Subcutaneous abdominal adipose tissue (tissue), 5 donors: ENCODE results near the gene SDF2L1.
A peak's percentile ranks its signal among the peaks of the same experiment; 100 is the strongest.

Experiments
- H3K27ac ChIP-seq: one replicate; pipeline ENCODE4 v1.7.0; 2013; ENCODE audit warnings: low read depth, mild to moderate bottlenecking, inconsistent platforms, low read length, moderate library complexity
- H3K27me3 ChIP-seq, 5 donors: one replicate each; pipeline ENCODE4 v1.7.0; 2013; ENCODE audit warnings: low read length in 5 of 5, inconsistent platforms in 1 of 5; ENCODE audit not compliant: control insufficient read depth in 5 of 5, insufficient read depth in 4 of 5
- H3K36me3 ChIP-seq, 5 donors: one replicate each; pipeline ENCODE4 v1.7.0; 2013; ENCODE audit warnings: low read length in 5 of 5; ENCODE audit not compliant: control insufficient read depth in 5 of 5, insufficient read depth in 5 of 5
- H3K4me1 ChIP-seq, 5 donors: one replicate each; pipeline ENCODE4 v1.7.0; 2013; ENCODE audit warnings: low read length in 5 of 5, mild to moderate bottlenecking in 3 of 5, moderate library complexity in 1 of 5; ENCODE audit not compliant: control insufficient read depth in 5 of 5, insufficient read depth in 5 of 5
- H3K4me3 ChIP-seq, 5 donors: one replicate each; pipeline ENCODE4 v1.7.0; 2013; ENCODE audit warnings: low read length in 5 of 5, low read depth in 1 of 5
- H3K9ac ChIP-seq, 5 donors: one replicate each; pipeline ENCODE4 v1.7.0; 2013; ENCODE audit warnings: low read length in 5 of 5, mild to moderate bottlenecking in 4 of 5, moderate library complexity in 3 of 5
- H3K9me3 ChIP-seq, 5 donors: one replicate each; pipeline ENCODE4 v1.7.0; 2013; ENCODE audit warnings: low read length in 5 of 5; ENCODE audit not compliant: control insufficient read depth in 5 of 5
- donor health status: healthy.
- donor health status: healthy.
- donor health status: healthy.
- donor health status: healthy.
- donor health status: healthy.

Gene SDF2L1

GRCh38 chr22:21650280-21650679, 8.2 kb downstream of the SDF2L1 start:
- H3K9me3 ChIP-seq, result no peaks in the 10 kb centered on the region
- H3K27me3 ChIP-seq, result peaks cover 0 to 3% (median 0%) of the 10 kb centered on the region in 5 donors
- no peak overlapping the region for H3K9ac ChIP-seq
- H3K4me1 ChIP-seq, result peaks cover 0 to 27% (median 17%) of the 10 kb centered on the region in 5 donors
- no peak overlapping the region for H3K27ac ChIP-seq
- H3K36me3 ChIP-seq, result no peaks in the 10 kb centered on the region
- no peak overlapping the region for H3K4me3 ChIP-seq

GRCh38 chr22:21650823-21651520, 8.9 kb downstream of the SDF2L1 start:
- H3K27me3 ChIP-seq, result peaks cover 0 to 3% (median 0%) of the 10 kb centered on the region in 5 donors
- H3K27ac ChIP-seq, result no peak overlapping the region
- H3K4me1 ChIP-seq, result peaks cover 0 to 27% (median 17%) of the 10 kb centered on the region in 5 donors
- H3K36me3 ChIP-seq, result no peaks in the 10 kb centered on the region
- peak overlapping the region in 3 of 5 donors; percentile 59 to 75 (median 70) for H3K9ac ChIP-seq
- H3K4me3 ChIP-seq, result peak overlapping the region; percentile 45 to 73 (median 66)
- H3K9me3 ChIP-seq, result no peaks in the 10 kb centered on the region

DNA sequence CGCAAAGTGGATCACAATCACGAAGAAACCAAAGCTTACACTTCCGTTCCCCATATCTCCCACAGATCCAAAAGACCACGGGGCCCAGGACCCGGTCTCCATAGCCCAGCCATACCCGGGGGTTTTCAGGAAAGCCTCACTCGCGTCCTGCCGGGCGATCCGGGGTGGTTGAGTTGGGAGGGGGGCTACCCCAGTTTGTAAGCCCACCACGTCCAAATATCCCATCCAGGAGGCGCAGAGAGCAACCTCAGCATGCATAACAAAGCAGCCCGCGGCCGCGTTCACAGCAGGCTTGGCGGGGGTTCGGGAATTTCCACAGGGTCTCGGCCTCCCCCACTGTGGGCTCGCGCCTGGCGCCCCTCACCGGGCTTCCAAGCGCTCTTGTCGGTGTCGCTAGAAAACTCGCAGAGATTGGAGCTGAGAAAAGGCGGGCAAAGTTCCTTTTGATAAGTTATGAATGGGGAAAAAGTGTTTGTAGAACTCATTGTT, 9.5 kb downstream of the SDF2L1 start:
- Histone ChIP-seq H3K36me3 (no peaks in the 10 kb centered on the region), H3K4me3 (peak overlapping the region; percentile 45 to 73 (median 66)), H3K9ac (peak overlapping the region in 4 of 5 donors; percentile 2 to 75 (median 64)), H3K9me3 (no peaks in the 10 kb centered on the region), H3K27me3 (peaks cover 0 to 4% (median 1%) of the 10 kb centered on the region in 5 donors), H3K27ac (no peak overlapping the region), H3K4me1 (peaks cover 0 to 25% (median 17%) of the 10 kb centered on the region in 5 donors)

DNA sequence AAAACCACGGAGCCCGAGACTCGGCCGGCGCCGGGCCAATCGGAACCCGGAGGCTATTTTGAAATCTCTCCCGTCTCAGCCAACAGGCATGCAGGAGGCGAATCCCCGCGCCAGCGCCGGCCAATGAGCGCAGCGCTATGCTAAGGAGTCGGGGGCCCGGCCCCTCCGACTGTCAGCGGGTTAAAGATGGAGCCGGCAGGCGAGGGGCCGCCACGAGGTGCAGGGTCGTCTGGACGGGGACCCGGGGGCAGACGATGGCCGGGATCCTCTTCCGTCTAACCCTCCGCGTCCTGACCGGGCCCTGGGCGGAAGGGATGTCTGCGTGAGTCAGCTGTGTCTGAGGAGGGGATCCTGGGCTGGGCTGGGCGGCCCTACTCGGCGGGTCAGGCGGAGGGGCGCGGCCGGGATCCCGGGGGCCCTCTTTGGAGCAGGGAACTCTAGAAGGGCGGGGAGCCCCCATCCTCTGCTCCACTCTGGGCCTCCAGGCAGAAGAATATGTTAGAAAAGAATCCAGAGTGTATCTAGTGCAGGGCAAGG, 10.0 kb downstream of the SDF2L1 start:
- no peaks in the 10 kb centered on the region for H3K9me3 ChIP-seq
- H3K27ac ChIP-seq, result no peak overlapping the region
- peak overlapping the region in 4 of 5 donors; percentile 60 to 73 (median 68) for H3K4me3 ChIP-seq
- peaks cover 0 to 9% (median 4%) of the 10 kb centered on the region in 5 donors for H3K27me3 ChIP-seq
- peaks cover 0 to 23% (median 17%) of the 10 kb centered on the region in 5 donors for H3K4me1 ChIP-seq
- no peaks in the 10 kb centered on the region for H3K36me3 ChIP-seq
- peak overlapping the region in 3 of 5 donors; percentile 59 to 75 (median 70) for H3K9ac ChIP-seq

DNA sequence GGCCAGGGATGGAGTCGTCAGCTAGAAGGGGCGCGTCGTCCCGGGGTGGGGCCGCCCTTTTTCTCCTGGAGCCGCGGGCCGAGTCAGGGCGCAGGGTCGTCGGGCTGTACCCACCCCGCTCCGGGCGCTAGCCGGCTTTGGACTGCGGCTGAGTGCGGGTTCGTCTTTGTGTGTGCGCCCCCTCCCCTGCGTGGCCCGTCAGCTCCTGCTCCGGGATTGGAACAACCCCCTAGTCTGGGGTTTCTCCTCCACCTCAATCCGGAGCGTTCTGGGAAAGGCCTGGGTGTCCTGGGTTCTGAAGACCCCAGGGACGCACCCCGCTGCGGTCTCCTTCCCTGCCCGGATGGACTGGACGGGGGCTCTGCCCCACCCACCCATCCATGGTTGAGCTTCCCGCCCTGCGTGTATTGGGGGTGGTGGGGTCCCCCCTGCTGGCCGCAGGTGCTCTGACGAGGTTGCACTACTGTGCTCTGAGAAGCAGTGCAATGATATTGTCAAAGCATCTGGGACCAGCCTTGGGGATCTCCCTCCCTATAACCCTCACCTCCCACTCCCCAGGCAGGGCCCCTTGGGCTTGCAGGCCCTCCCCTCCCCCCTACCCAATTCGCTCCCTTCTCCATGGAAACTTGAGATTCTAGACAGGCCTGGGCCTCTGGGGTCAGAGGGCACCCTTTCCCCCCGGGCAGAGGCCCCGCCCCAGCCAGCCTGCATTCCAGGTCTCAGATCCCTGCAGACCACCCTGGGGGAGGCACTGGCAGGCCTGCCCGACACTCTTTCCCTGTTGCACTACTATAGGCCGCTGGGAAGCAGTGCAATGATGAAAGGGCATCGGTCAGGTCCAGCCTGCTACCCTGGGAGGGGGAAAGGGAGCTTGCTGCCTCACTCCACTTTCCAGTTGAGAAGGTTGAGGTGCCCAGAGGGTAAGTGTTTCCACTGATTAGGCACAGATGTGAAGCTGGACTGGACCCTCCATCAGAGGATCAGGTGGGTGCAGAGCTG, 10.7 kb downstream of the SDF2L1 start:
- Histone ChIP-seq H3K27ac (no peak overlapping the region), H3K4me3 (peak overlapping the region in 4 of 5 donors; percentile 60 to 73 (median 68)), H3K36me3 (no peaks in the 10 kb centered on the region), H3K27me3 (peaks cover 0 to 10% (median 4%) of the 10 kb centered on the region in 5 donors), H3K9ac (peak overlapping the region in 1 of 5 donors; percentile 75), H3K9me3 (no peaks in the 10 kb centered on the region), H3K4me1 (peaks cover 0 to 31% (median 22%) of the 10 kb centered on the region in 5 donors)

DNA sequence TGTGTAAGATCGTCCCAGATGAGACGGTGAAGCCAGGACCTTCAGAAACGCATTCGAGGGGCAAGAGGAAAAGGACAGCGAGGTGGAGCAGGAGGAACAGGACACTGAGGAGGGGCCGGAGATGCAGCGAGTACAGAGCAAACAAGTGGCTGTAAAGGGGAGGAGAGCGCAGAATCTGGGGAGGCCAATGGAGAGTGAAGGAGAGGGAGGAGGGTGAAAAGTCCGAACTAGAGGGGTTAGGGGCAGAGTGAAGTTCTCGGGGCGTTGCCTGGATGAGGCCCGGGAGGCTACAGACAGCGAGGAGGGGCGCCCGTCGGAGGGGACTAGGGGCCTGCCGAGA, 14.9 kb downstream of the SDF2L1 start:
- Histone ChIP-seq H3K9me3 (no peaks in the 10 kb centered on the region), H3K4me3 (peak overlapping the region in 4 of 5 donors; percentile 54 to 73 (median 64)), H3K4me1 (peaks cover 0 to 24% (median 16%) of the 10 kb centered on the region in 5 donors), H3K9ac (no peak overlapping the region), H3K27ac (no peak overlapping the region), H3K36me3 (no peaks in the 10 kb centered on the region), H3K27me3 (peaks cover 0 to 13% (median 8%) of the 10 kb centered on the region in 5 donors)

GRCh38 chr22:21657360-21658032, 15.4 kb downstream of the SDF2L1 start:
- peak overlapping the region in 3 of 5 donors; percentile 37 to 64 (median 39) for H3K9ac ChIP-seq
- no peaks in the 10 kb centered on the region for H3K36me3 ChIP-seq
- H3K9me3 ChIP-seq, result no peaks in the 10 kb centered on the region
- peak overlapping the region in 4 of 5 donors; percentile 54 to 73 (median 64) for H3K4me3 ChIP-seq
- H3K27me3 ChIP-seq, result peaks cover 0 to 13% (median 8%) of the 10 kb centered on the region in 5 donors
- no peak overlapping the region for H3K27ac ChIP-seq
- H3K4me1 ChIP-seq, result peaks cover 0 to 19% (median 11%) of the 10 kb centered on the region in 5 donors

GRCh38 chr22:21659864-21660525, 17.9 kb downstream of the SDF2L1 start:
- H3K27ac ChIP-seq, result no peak overlapping the region

DNA sequence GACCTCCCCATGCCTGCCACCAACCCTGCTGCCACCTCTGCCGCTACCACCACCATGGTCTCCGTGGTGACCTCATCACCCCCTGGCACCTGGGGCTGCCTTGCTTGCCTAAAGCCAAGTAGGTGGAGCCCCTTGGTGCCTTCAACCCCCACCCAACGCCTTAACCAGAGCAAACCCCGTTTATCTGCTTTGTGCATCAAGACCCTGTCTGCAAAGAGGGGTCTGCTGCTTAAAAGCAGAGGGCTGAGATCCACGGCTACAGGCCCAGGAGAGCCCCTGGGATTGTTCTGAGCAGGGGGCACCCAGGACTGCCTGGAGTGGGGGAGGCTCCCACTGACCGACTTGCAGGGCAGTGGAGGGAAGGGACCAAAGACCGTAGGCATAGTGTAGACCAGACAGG, 18.8 kb downstream of the SDF2L1 start:
- Histone ChIP-seq H3K36me3 (no peaks in the 10 kb centered on the region), H3K27ac (no peak overlapping the region), H3K4me3 (no peak overlapping the region), H3K4me1 (peaks cover 0 to 20% (median 14%) of the 10 kb centered on the region in 5 donors), H3K9me3 (no peaks in the 10 kb centered on the region), H3K9ac (no peak overlapping the region), H3K27me3 (peaks cover 0 to 13% (median 7%) of the 10 kb centered on the region in 5 donors)

More at GRCh38 chr22:21659864-21660525, 17.9 kb downstream of the SDF2L1 start:
- H3K27me3 ChIP-seq, result peaks cover 0 to 13% (median 7%) of the 10 kb centered on the region in 5 donors
- H3K4me3 ChIP-seq, result no peak overlapping the region
- H3K9me3 ChIP-seq, result no peaks in the 10 kb centered on the region
- no peaks in the 10 kb centered on the region for H3K36me3 ChIP-seq
- peaks cover 0 to 15% (median 8%) of the 10 kb centered on the region in 5 donors for H3K4me1 ChIP-seq
- H3K9ac ChIP-seq, result no peak overlapping the region
